A673 (cell line): ENCODE data around the gene EEF1G. TPM values are rescaled to one million over a fixed set of nuclear protein-coding genes. Genes with fewer than 3 reads are reported as not detected.

ENCODE experiments used
- BruUV-seq: library from RNA; stranded (reverse); fragments of 400-500 nt; replicated peaks from 2 replicates; lab custom pipeline; 2021; lab: Mats Ljungman, UMichigan
- CTCF ChIA-PET: fragments of 300-600 bp; sonication (Branson Sonifier 250); formaldehyde crosslinking; loops from one replicate; lab custom pipeline; 2022; ENCODE audit warnings: antibody characterized with exemption; lab: Charles Lee
- POLR2A ChIA-PET: fragments of 300-600 bp; sonication (Branson Sonifier 250); formaldehyde crosslinking; loops from one replicate; lab custom pipeline; 2022; ENCODE audit warnings: antibody characterized with exemption; ENCODE audit not compliant: low non-redundant PET; lab: Charles Lee
- DNase-seq: peaks from one replicate; pipeline ENCODE4 v3.0.0-alpha.2; 2015; ENCODE audit warnings: low spot score
- H3K27ac ChIP-seq: fragments of 200-600 bp; sonication (generic); 2 replicates; pipeline ENCODE4 v1.5.1; 2016; ENCODE audit warnings: mixed run types, low read depth, mild to moderate bottlenecking, mixed read lengths, antibody characterized with exemption, low read length; ENCODE audit not compliant: poor library complexity, severe bottlenecking
- H3K27me3 ChIP-seq: fragments of 200-600 bp; sonication (generic); replicated peaks from 2 replicates; pipeline ENCODE4 v1.6.1; 2017; ENCODE audit warnings: mixed run types, low read depth, mild to moderate bottlenecking, mixed read lengths, antibody characterized with exemption, low read length; ENCODE audit not compliant: insufficient read depth, poor library complexity
- H3K36me3 ChIP-seq: fragments of 200-600 bp; sonication (generic); 2 replicates; pipeline ENCODE4 v1.6.1; 2016; ENCODE audit warnings: mixed run types, mild to moderate bottlenecking, mixed read lengths, antibody characterized with exemption, low read length; ENCODE audit not compliant: insufficient read depth, poor library complexity, severe bottlenecking
- H3K4me1 ChIP-seq: fragments of 200-600 bp; sonication (generic); 2 replicates; pipeline ENCODE4 v1.6.1; 2017; ENCODE audit warnings: mixed run types, mild to moderate bottlenecking, mixed read lengths, antibody characterized with exemption, low read length; ENCODE audit not compliant: insufficient read depth, poor library complexity, severe bottlenecking
- H3K4me3 ChIP-seq: fragments of 200-600 bp; sonication (generic); 2 replicates; pipeline ENCODE4 v1.5.1; 2016; ENCODE audit warnings: low read depth, mixed run types, mild to moderate bottlenecking, mixed read lengths, low read length; ENCODE audit not compliant: poor library complexity, severe bottlenecking
- H3K9me3 ChIP-seq: fragments of 200-600 bp; sonication (generic); 2 replicates; pipeline ENCODE4 v1.6.1; 2016; ENCODE audit warnings: mixed run types, low read depth, mild to moderate bottlenecking, mixed read lengths, antibody characterized with exemption, low read length; ENCODE audit not compliant: poor library complexity, severe bottlenecking
- CTCF ChIP-seq: fragments of 300-800, 200-600 bp; sonication (generic); conservative IDR thresholded peaks from 2 replicates; pipeline ENCODE4 v1.5.1; 2017; ENCODE audit warnings: low read depth, mild to moderate bottlenecking, antibody characterized with exemption, low read length, moderate library complexity, mixed read lengths
- EZH2 ChIP-seq: fragments of 200-600 bp; sonication (generic); IDR thresholded peaks from 2 replicates; pipeline ENCODE4 v1.6.1; 2017; ENCODE audit warnings: borderline replicate concordance, low read depth, mild to moderate bottlenecking, mixed read lengths, antibody characterized with exemption, low read length; ENCODE audit not compliant: poor library complexity, severe bottlenecking
- intact Hi-C: fragments of 100-400 bp; cut with micrococcal nuclease; formaldehyde crosslinking; loops from one replicate; pipeline ENCODE4 v1.10.0; 2022; ENCODE audit not compliant: unreplicated experiment
- total RNA-seq: library from RNA; stranded (reverse); gene quantifications from 2 replicates; pipeline ENCODE4 v1.2.3, GENCODE V29; 2021

The EEF1G gene
- total RNA-seq, 1 experiment from 2014 or later, result 1,817 TPM

- Histone ChIP-seq H3K4me1 (peaks cover 66% of the 10 kb centered on the region), H3K27me3 (no peaks in the 10 kb centered on the region), H3K9me3 (no peaks in the 10 kb centered on the region), H3K27ac (peak overlapping the region; percentile 79), H3K36me3 (peaks cover 70% of the 10 kb centered on the region), H3K4me3 (no peak overlapping the region)
- POLR2A ChIA-PET, result interaction anchor here (0.6 to 0.7 kb wide), 2 partner anchors 33 to 134 kb away, joined by 3 to 5 read pairs; partner anchors contain the start of gene TUT1
- no TSS peak for BruUV-seq
- intact Hi-C loops, result no loop called here
- TF ChIP-seq CTCF (no peak), EZH2 (no peak)
- CTCF ChIA-PET, result interaction anchor here (0.7 to 3.1 kb wide), 4 partner anchors 15 to 164 kb away, joined by 3 to 41 read pairs (median 16); partner anchors contain the start of gene EEF1G
- no peak for DNase-seq
These were observed 15.0 kb downstream of the EEF1G start for GRCh38 chr11:62558669-62559068.

GRCh38 chr11:62556875-62557631 lies 16.6 kb downstream of the EEF1G start:
- POLR2A ChIA-PET, result interaction anchor here (0.7 kb wide), 1 partner anchor 606 kb away, joined by 4 read pairs; no protein-coding TSS in a partner anchor
- Histone ChIP-seq H3K27me3 (no peaks in the 10 kb centered on the region), H3K36me3 (peaks cover 53% of the 10 kb centered on the region), H3K4me1 (peaks cover 83% of the 10 kb centered on the region), H3K4me3 (no peak overlapping the region), H3K27ac (peak overlapping the region; percentile 77), H3K9me3 (no peaks in the 10 kb centered on the region)
- BruUV-seq, result no TSS peak
- intact Hi-C loops, result no loop called here
- CTCF ChIA-PET, result interaction anchor here (0.7 to 0.8 kb wide), 2 partner anchors 14 to 132 kb away, joined by 3 read pairs; no protein-coding TSS in a partner anchor
- TF ChIP-seq CTCF, result no peak
- no peak for TF ChIP-seq EZH2
- no peak for DNase-seq

GRCh38 chr11:62556108-62556874 lies 17.4 kb downstream of the EEF1G start:
- H3K9me3 ChIP-seq, result no peaks in the 10 kb centered on the region
- no peak overlapping the region for H3K4me3 ChIP-seq
- no TSS peak for BruUV-seq
- peaks cover 88% of the 10 kb centered on the region for H3K4me1 ChIP-seq
- H3K27ac ChIP-seq, result peak overlapping the region; percentile 77
- intact Hi-C loops, result no loop called here
- H3K36me3 ChIP-seq, result peaks cover 46% of the 10 kb centered on the region
- TF ChIP-seq CTCF (no peak), EZH2 (no peak)
- ChIA-PET POLR2A (no interaction called here), CTCF (interaction anchor here (0.8 to 1.2 kb wide), 2 partner anchors 14 to 132 kb away, joined by 3 to 4 read pairs; no protein-coding TSS in a partner anchor)
- no peaks in the 10 kb centered on the region for H3K27me3 ChIP-seq
- peak; percentile 91 for DNase-seq
